Measurements from ENCODE around the gene HDLBP.

GRCh38 chr2:241324775-241325174 lies 9.3 kb upstream of the HDLBP start:
- no peak for TF ChIP-seq CTCF (conservative IDR thresholded peaks at IDR 0.05; ENCODE audit: low read length)
- TF ChIP-seq EZH2phosphoT487 (IDR thresholded peaks at IDR 0.05; ENCODE audit: borderline replicate concordance, low read depth, low read length) = no peak
